Measurements from ENCODE around the gene EZR.

GRCh38 chr6:158816329-158816728 is 2.8 kb downstream of the EZR start:
- TF ChIP-seq EZH2 (IDR thresholded peaks at IDR 0.05; ENCODE audit: low read length) (no peak), CTCF (optimal IDR thresholded peaks at IDR 0.05 in 1 of 3, IDR thresholded peaks at IDR 0.05 in 1 of 3, conservative IDR thresholded peaks at IDR 0.05 in 1 of 3; ENCODE audit: extremely low read depth in 1 of 3, insufficient read depth in 2 of 3, low read length in 3 of 3) (no peak)
